NCI-H748 (cell line): ENCODE data around the gene LEPR.
A peak's percentile ranks its signal among the peaks of the same experiment; 100 is the strongest.

ENCODE experiments used
- DNase-seq: peaks from one replicate; lab custom pipeline; 2025; ENCODE audit not compliant: unreplicated experiment; lab: John Stamatoyannopoulos, UW

The LEPR gene

GRCh38 chr1:65412256-65412983 is 8.0 kb upstream of the LEPR start:
- DNase-seq: no peak

GRCh38 chr1:65412984-65413375 is 7.5 kb upstream of the LEPR start:
- DNase-seq: no peak

GRCh38 chr1:65414538-65414937 is 5.9 kb upstream of the LEPR start:
- DNase-seq: no peak

- DNase-seq: no peak
Measured at GRCh38 chr1:65416767-65417166, 3.7 kb upstream of the LEPR start.

GRCh38 chr1:65417729-65418128 is 2.7 kb upstream of the LEPR start:
- DNase-seq: no peak

- no peak for DNase-seq
Measured at GRCh38 chr1:65418522-65419185, 1.8 kb upstream of the LEPR start.

- DNase-seq: peak; percentile 97
Measured at GRCh38 chr1:65419681-65420589, 533 bp upstream of the LEPR start.

GRCh38 chr1:65421351-65422025 is 1.0 kb downstream of the LEPR start:
- DNase-seq: peak; percentile 39

GRCh38 chr1:65422241-65423203 is 2.1 kb downstream of the LEPR start:
- no peak for DNase-seq

GRCh38 chr1:65423884-65424572 is 3.6 kb downstream of the LEPR start:
- no peak for DNase-seq

- no peak for DNase-seq
Measured at GRCh38 chr1:65424573-65424889, 4.1 kb downstream of the LEPR start.

GRCh38 chr1:65425006-65425405 is 4.5 kb downstream of the LEPR start:
- no peak for DNase-seq

GRCh38 chr1:65425697-65426096 is 5.2 kb downstream of the LEPR start:
- DNase-seq: no peak

- DNase-seq: no peak
Measured at GRCh38 chr1:65429078-65429477, 8.6 kb downstream of the LEPR start.

- DNase-seq: no peak
Measured at GRCh38 chr1:65429806-65430205, 9.3 kb downstream of the LEPR start.

GRCh38 chr1:65431111-65431705 is 10.7 kb downstream of the LEPR start:
- DNase-seq: peak; percentile 52

- no peak for DNase-seq
Measured at GRCh38 chr1:65432918-65433317, 12.4 kb downstream of the LEPR start.

- DNase-seq: no peak
Measured at GRCh38 chr1:65434255-65434654, 13.8 kb downstream of the LEPR start.

GRCh38 chr1:65434760-65435159 is 14.3 kb downstream of the LEPR start:
- DNase-seq: no peak
